Colonic mucosa (tissue), 4 donors: Measurements from ENCODE around the gene PXMP2. TPM values are rescaled to one million over a fixed set of nuclear protein-coding genes. Genes with fewer than 3 reads are reported as not detected.

Experiments used
- DNase-seq: peaks from one replicate; pipeline ENCODE4 v3.0.0-alpha.2; 2020
- H3K27ac ChIP-seq: fragments of 200-600 bp; one replicate; pipeline ENCODE4 v1.8.0; 2021
- H3K27me3 ChIP-seq: fragments of 200-600 bp; one replicate; pipeline ENCODE4 v1.8.0; 2021
- H3K36me3 ChIP-seq: fragments of 200-600 bp; one replicate; pipeline ENCODE4 v1.8.0; 2021
- H3K4me1 ChIP-seq: fragments of 200-600 bp; one replicate; pipeline ENCODE4 v1.8.0; 2021; ENCODE audit warnings: mild to moderate bottlenecking
- H3K4me3 ChIP-seq: fragments of 200-600 bp; one replicate; pipeline ENCODE4 v1.8.0; 2021
- H3K9ac ChIP-seq, 2 donors: one replicate each; pipeline ENCODE4 v1.7.0; 2013; ENCODE audit warnings: control low read depth in 2 of 2, low read depth in 2 of 2, low read length in 2 of 2
- H3K9me3 ChIP-seq: fragments of 200-600 bp; one replicate; pipeline ENCODE4 v1.8.0; 2021
- intact Hi-C: fragments of 100-400 bp; cut with DNase I; formaldehyde crosslinking; loops from one replicate; pipeline ENCODE4 v1.14.1; 2022
- total RNA-seq, 2 donors: library from RNA; stranded (reverse); fragmentation: NEBNext Ultra II Directional in 1 of 2; extraction: Animal tissue kit (Norgen Biotek cat#: 25700) in 1 of 2; gene quantifications; one replicate each; pipeline ENCODE4 v1.2.1, GENCODE V29; 2021
- TF ChIP-seq, protein P1 (sequence below): fragments of 200-600 bp; IDR thresholded peaks from one replicate; pipeline ENCODE4 v1.8.0; 2022; ENCODE audit warnings: antibody characterized with exemption, mild to moderate bottlenecking
- donor health status: healthy.
- donor health status: DM: no; HTN: no; CAD: no.
- donor health status: DM: no; HTN: no; CAD: no.

The PXMP2 gene
- total RNA-seq, 2 donors from 2014 or later = 64.1 to 82.7 TPM

DNA sequence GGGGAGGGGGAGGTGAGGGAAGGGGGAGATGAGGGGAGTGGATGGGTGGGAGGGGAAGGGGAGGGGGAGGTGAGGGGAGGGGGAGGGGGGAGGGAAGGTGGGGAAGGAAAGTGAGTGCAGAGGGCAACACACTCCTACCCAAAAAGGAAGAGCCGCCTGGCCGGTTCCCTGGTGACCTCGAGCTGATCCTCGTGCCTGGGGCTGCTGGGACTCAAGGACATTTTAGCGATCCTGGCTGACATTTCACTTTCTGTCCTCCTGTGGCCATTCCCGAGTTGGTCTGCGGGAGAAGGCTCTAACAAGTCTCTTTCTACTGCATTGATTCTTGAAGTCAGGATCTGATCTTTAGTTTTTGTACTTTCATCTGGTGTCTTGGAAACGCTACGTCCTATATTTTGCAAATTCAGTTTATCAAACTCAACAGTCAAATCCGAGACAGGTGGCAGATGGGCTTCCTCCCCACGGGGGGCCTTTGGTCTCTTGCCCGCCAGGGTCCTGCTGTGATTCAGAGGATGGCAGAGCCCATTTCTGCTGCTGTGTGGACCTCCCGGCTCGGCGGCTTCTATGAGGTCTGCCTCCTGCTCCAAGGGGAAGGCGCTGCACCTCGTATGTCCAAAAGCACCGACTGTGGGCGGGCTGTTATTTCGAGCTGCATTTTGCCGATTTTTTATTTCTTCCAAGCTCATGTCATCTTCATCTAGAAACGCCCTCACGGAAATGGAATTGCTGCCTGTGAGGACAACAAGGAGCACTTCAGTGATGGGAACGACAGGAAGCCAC, 42.3 kb downstream of the PXMP2 start:
- intact Hi-C loops = no loop called here

DNA sequence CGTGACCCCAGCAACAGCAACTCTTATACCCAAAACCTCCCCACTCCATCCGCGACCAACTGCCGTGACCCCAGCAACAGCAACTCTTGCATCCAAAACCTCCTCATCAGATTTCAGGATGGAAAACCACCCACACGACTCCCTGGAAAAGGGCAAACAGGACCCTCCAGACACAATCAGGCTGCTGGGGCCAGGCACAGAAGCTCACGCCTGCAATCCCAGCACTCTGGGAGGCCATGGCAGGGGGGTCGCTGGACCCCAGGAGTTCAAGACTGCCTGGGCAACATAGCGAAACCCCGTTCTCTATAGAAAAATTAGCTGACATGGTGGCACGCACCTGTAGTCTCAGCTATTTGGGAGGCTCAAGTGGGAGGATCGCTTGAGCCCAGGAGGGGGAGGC, 43.0 kb downstream of the PXMP2 start:
- Histone ChIP-seq H3K9me3 (no peaks in the 10 kb centered on the region), H3K27ac (no peak overlapping the region), H3K27me3 (no peaks in the 10 kb centered on the region), H3K4me1 (no peaks in the 10 kb centered on the region), H3K9ac (no peak overlapping the region), H3K36me3 (peaks cover 7% of the 10 kb centered on the region), H3K4me3 (no peak overlapping the region)
- no peak for DNase-seq
- intact Hi-C loops = no loop called here
- TF ChIP-seq, protein P1, sequence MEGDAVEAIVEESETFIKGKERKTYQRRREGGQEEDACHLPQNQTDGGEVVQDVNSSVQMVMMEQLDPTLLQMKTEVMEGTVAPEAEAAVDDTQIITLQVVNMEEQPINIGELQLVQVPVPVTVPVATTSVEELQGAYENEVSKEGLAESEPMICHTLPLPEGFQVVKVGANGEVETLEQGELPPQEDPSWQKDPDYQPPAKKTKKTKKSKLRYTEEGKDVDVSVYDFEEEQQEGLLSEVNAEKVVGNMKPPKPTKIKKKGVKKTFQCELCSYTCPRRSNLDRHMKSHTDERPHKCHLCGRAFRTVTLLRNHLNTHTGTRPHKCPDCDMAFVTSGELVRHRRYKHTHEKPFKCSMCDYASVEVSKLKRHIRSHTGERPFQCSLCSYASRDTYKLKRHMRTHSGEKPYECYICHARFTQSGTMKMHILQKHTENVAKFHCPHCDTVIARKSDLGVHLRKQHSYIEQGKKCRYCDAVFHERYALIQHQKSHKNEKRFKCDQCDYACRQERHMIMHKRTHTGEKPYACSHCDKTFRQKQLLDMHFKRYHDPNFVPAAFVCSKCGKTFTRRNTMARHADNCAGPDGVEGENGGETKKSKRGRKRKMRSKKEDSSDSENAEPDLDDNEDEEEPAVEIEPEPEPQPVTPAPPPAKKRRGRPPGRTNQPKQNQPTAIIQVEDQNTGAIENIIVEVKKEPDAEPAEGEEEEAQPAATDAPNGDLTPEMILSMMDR = no peak

More for the DNA sequence above, 42.3 kb downstream of the PXMP2 start:
- Histone ChIP-seq H3K4me3 (no peak overlapping the region), H3K27ac (no peak overlapping the region), H3K9ac (no peak overlapping the region), H3K4me1 (no peaks in the 10 kb centered on the region), H3K9me3 (no peaks in the 10 kb centered on the region), H3K27me3 (no peaks in the 10 kb centered on the region), H3K36me3 (peaks cover 7% of the 10 kb centered on the region)
- no peak for DNase-seq
- TF ChIP-seq, protein P1 = no peak

DNA sequence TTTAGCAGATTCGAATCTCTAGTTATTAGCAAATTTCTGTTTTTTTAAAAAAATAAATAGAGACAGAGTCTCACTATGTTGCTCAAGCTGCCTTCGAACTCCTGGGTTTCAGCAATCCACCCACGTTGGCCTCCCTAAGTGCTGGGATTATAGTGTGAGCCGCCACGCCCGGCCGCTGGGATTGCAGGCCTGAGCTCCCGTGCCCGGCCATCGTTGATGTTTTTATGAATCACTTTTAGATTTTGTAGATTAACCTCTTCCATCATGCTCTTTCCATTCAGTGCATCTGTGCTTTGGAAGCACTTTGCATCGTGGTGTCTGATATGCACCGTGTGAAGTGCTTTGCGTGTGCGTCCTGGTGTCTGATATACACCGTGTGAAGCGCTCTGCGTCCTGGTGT, 44.2 kb downstream of the PXMP2 start:
- Histone ChIP-seq H3K4me3 (no peak overlapping the region), H3K4me1 (no peaks in the 10 kb centered on the region), H3K36me3 (peaks cover 7% of the 10 kb centered on the region), H3K9ac (no peak overlapping the region), H3K9me3 (no peaks in the 10 kb centered on the region), H3K27ac (no peak overlapping the region), H3K27me3 (no peaks in the 10 kb centered on the region)
- TF ChIP-seq, protein P1 = no peak
- DNase-seq = no peak
- intact Hi-C loops = no loop called here

DNA sequence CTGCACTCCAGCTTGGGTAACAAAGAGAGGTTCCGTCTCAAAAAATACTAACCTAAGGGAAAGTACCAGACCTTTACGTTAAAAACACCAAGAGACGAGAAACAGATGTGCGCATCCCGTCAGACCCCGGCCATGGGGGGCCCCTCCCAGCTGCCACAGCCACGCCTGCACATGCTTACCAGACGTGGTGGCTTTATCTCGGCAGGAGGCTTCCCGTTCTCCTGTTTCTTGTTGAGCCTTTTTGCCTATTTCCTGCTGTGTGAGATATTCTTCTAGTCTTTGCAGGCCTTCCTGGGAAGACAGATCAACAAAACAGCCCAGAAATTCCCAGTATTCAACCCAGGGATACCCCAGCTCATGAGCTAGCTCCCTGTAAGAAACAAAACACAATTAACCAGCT, 46.8 kb downstream of the PXMP2 start:
- no peak overlapping the region for H3K27ac ChIP-seq
- H3K27me3 ChIP-seq = no peaks in the 10 kb centered on the region
- H3K9me3 ChIP-seq = no peaks in the 10 kb centered on the region
- no peaks in the 10 kb centered on the region for H3K4me1 ChIP-seq
- H3K4me3 ChIP-seq = no peak overlapping the region
- H3K36me3 ChIP-seq = peaks cover 15% of the 10 kb centered on the region
- no peak for DNase-seq
- intact Hi-C loops = no loop called here
- TF ChIP-seq, protein P1 = no peak
- no peak overlapping the region for H3K9ac ChIP-seq

DNA sequence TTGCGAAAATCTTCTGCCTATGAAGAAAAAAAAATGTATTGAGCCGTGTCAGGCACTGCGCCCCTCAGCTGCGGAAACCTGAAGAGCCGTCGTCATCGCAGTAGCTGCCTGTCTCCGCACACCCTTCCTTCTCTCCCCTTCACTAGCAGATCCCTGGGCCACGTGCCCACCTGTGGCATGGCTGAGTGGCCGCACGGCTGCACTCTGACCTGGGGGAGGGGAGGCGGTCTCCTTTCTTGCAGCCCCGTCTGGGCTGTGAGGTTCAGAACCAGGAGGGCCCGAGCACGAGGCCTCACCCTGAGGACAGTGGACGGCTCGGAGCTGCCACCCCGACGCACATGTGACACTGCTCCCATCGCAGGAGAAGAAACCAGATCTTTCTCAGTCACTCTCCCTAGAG, 48.1 kb downstream of the PXMP2 start:
- intact Hi-C loops = no loop called here
- Histone ChIP-seq H3K36me3 (peaks cover 20% of the 10 kb centered on the region), H3K9ac (no peak overlapping the region), H3K9me3 (no peaks in the 10 kb centered on the region), H3K27me3 (no peaks in the 10 kb centered on the region), H3K27ac (no peak overlapping the region), H3K4me1 (no peaks in the 10 kb centered on the region), H3K4me3 (no peak overlapping the region)
- TF ChIP-seq, protein P1 = no peak
- DNase-seq = no peak
